Panc1 (cell line): ENCODE results near the gene MTURN. TPM values are rescaled to one million over a fixed set of nuclear protein-coding genes. Genes with fewer than 3 reads are reported as not detected.

Experiments
- ATAC-seq: fragments of 200-7000 bp; cut with Tn5 transposase; 2 replicates; pipeline ENCODE4 v1.9.1; 2020; ENCODE audit warnings: mild to moderate bottlenecking, moderate library complexity
- BruUV-seq: library from RNA; stranded (reverse); fragments of 400-500 nt; replicated peaks from 2 replicates; lab custom pipeline; 2021; lab: Mats Ljungman, UMichigan
- CTCF ChIA-PET: fragments of 300-600 bp; sonication (Branson Sonifier 250); formaldehyde crosslinking; loops from one replicate; lab custom pipeline; 2022; ENCODE audit warnings: antibody characterized with exemption; lab: Charles Lee
- POLR2A ChIA-PET: fragments of 300-600 bp; sonication (Branson Sonifier 250); formaldehyde crosslinking; loops from one replicate; lab custom pipeline; 2022; ENCODE audit warnings: antibody characterized with exemption; lab: Charles Lee
- DNase-seq: peaks from one replicate; pipeline ENCODE4 v3.0.0-alpha.2; 2010; ENCODE audit warnings: low read depth, low spot score
- H3K27ac ChIP-seq: 2 replicates; pipeline ENCODE4 v1.5.1; 2011; ENCODE audit warnings: mild to moderate bottlenecking, low read length, inconsistent platforms
- H3K27me3 ChIP-seq: fragments of 200-500 bp; sonication (Bioruptor generic); 2 replicates; pipeline ENCODE4 v1.6.0; 2014; ENCODE audit warnings: low read length, inconsistent platforms; ENCODE audit not compliant: control insufficient read depth, insufficient read depth
- H3K36me3 ChIP-seq: fragments of 200-500 bp; sonication (Bioruptor generic); 2 replicates; pipeline ENCODE4 v1.5.1; 2014; ENCODE audit warnings: inconsistent platforms, mild to moderate bottlenecking, low read length, moderate library complexity; ENCODE audit not compliant: control insufficient read depth, insufficient read depth
- H3K4me1 ChIP-seq: 2 replicates; pipeline ENCODE4 v1.5.1; 2011; ENCODE audit warnings: inconsistent platforms, mild to moderate bottlenecking, low read length, moderate library complexity; ENCODE audit not compliant: control insufficient read depth, insufficient read depth
- H3K4me3 ChIP-seq, 2 experiments: 2 replicates each; pipeline ENCODE4 v1.5.1; 2011 to 2012; ENCODE audit warnings: low read depth in 2 of 2, low read length in 2 of 2, mild to moderate bottlenecking in 2 of 2, inconsistent platforms in 1 of 2, moderate library complexity in 1 of 2
- H3K9me3 ChIP-seq: fragments of 200-500 bp; sonication (Bioruptor generic); 2 replicates; pipeline ENCODE4 v1.5.1; 2014; ENCODE audit warnings: low read depth, mild to moderate bottlenecking, inconsistent platforms, low read length, moderate library complexity; ENCODE audit not compliant: control insufficient read depth, insufficient read depth
- POLR2AphosphoS5 ChIP-seq: IDR thresholded peaks from 2 replicates; pipeline ENCODE4 v1.6.1; 2012; ENCODE audit warnings: mild to moderate bottlenecking, low read depth, low read length, moderate library complexity
- SIN3A ChIP-seq: IDR thresholded peaks from 2 replicates; pipeline ENCODE4 v1.6.1; 2012; ENCODE audit warnings: low read depth, mild to moderate bottlenecking, low read length, moderate library complexity, borderline replicate concordance; ENCODE audit not compliant: insufficient read depth
- TCF7L2 ChIP-seq: IDR thresholded peaks from 2 replicates; pipeline ENCODE4 v1.6.1; 2011; ENCODE audit warnings: mild to moderate bottlenecking, low read depth, low read length, inconsistent platforms
- in situ Hi-C: cut with HindIII; loops from 2 replicates; pipeline ENCODE4 v1.10.0; 2016; ENCODE audit warnings: low sequenced_read_pairs, low pct_unique_long_range_greater_than_20kb
- intact Hi-C: fragments of 100-400 bp; cut with micrococcal nuclease; formaldehyde crosslinking; loops from one replicate; pipeline ENCODE4 v1.10.0; 2022; ENCODE audit not compliant: unreplicated experiment
- total RNA-seq: library from RNA; stranded (reverse); gene quantifications from one replicate; pipeline ENCODE4 v1.2.1, GENCODE V29; 2021; ENCODE audit not compliant: unreplicated experiment
- TF ChIP-seq, protein P1 (sequence below): fragments of 450-650 bp; IDR thresholded peaks from 2 replicates; pipeline ENCODE4 v1.5.1; 2017; ENCODE audit warnings: mild to moderate bottlenecking
- TF ChIP-seq, protein P2 (sequence below), 2 experiments: IDR thresholded peaks; 2 replicates each; pipeline ENCODE4 v1.6.1; 2011 to 2012; ENCODE audit warnings: low read depth in 2 of 2, control low read depth in 1 of 2, low read length in 1 of 2, mild to moderate bottlenecking in 1 of 2, moderate library complexity in 1 of 2; ENCODE audit not compliant: insufficient read depth in 1 of 2

Gene MTURN
- total RNA-seq, 1 experiment from 2014 or later = 1.2 TPM

DNA sequence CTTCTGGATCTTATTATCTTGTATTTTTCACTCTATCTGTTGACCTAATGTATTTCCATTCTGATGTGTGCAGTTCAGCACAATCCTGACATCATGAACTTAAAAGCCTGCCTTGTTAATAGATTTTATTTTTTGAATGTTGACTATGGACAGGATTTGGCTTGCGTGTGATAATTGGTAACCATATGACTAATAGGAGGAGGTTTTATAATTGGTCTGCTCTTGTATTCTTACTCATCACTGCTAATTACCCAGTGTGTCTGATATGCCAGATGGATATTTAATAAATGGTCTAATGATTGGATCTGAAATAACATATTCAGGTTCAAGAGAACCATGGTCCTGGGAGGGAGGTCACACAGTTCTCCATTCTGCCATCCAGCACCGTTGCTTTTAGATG, 45.9 kb downstream of the MTURN start:
- H3K27ac ChIP-seq = no peak overlapping the region
- H3K4me3 ChIP-seq = no peak overlapping the region
- no peak for TF ChIP-seq TCF7L2
- no peak for TF ChIP-seq POLR2AphosphoS5
- TF ChIP-seq, protein P1, sequence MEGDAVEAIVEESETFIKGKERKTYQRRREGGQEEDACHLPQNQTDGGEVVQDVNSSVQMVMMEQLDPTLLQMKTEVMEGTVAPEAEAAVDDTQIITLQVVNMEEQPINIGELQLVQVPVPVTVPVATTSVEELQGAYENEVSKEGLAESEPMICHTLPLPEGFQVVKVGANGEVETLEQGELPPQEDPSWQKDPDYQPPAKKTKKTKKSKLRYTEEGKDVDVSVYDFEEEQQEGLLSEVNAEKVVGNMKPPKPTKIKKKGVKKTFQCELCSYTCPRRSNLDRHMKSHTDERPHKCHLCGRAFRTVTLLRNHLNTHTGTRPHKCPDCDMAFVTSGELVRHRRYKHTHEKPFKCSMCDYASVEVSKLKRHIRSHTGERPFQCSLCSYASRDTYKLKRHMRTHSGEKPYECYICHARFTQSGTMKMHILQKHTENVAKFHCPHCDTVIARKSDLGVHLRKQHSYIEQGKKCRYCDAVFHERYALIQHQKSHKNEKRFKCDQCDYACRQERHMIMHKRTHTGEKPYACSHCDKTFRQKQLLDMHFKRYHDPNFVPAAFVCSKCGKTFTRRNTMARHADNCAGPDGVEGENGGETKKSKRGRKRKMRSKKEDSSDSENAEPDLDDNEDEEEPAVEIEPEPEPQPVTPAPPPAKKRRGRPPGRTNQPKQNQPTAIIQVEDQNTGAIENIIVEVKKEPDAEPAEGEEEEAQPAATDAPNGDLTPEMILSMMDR = no peak
- no peak for TF ChIP-seq SIN3A
- TF ChIP-seq, protein P2, sequence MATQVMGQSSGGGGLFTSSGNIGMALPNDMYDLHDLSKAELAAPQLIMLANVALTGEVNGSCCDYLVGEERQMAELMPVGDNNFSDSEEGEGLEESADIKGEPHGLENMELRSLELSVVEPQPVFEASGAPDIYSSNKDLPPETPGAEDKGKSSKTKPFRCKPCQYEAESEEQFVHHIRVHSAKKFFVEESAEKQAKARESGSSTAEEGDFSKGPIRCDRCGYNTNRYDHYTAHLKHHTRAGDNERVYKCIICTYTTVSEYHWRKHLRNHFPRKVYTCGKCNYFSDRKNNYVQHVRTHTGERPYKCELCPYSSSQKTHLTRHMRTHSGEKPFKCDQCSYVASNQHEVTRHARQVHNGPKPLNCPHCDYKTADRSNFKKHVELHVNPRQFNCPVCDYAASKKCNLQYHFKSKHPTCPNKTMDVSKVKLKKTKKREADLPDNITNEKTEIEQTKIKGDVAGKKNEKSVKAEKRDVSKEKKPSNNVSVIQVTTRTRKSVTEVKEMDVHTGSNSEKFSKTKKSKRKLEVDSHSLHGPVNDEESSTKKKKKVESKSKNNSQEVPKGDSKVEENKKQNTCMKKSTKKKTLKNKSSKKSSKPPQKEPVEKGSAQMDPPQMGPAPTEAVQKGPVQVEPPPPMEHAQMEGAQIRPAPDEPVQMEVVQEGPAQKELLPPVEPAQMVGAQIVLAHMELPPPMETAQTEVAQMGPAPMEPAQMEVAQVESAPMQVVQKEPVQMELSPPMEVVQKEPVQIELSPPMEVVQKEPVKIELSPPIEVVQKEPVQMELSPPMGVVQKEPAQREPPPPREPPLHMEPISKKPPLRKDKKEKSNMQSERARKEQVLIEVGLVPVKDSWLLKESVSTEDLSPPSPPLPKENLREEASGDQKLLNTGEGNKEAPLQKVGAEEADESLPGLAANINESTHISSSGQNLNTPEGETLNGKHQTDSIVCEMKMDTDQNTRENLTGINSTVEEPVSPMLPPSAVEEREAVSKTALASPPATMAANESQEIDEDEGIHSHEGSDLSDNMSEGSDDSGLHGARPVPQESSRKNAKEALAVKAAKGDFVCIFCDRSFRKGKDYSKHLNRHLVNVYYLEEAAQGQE (IDR thresholded peaks at IDR 0.05; ENCODE audit: insufficient read depth in 1 of 2, low read depth in 2 of 2, low read length in 1 of 2) = no peak
- no peaks in the 10 kb centered on the region for H3K36me3 ChIP-seq
- DNase-seq (no peak), ATAC-seq (no peak)
- no TSS peak for BruUV-seq
- H3K4me1 ChIP-seq = no peaks in the 10 kb centered on the region
- ChIA-PET POLR2A (no interaction called here), CTCF (no interaction called here)
- in situ Hi-C loops = no loop called here
- intact Hi-C loops = no loop called here
- H3K27me3 ChIP-seq = no peaks in the 10 kb centered on the region
- H3K9me3 ChIP-seq = no peaks in the 10 kb centered on the region

GRCh38 chr7:30181211-30181610, 46.4 kb downstream of the MTURN start:
- H3K36me3 ChIP-seq = no peaks in the 10 kb centered on the region
- in situ Hi-C loops = no loop called here
- POLR2A ChIA-PET = interaction anchor here (0.5 kb wide), 1 partner anchor 193 kb away, joined by 3 read pairs; no protein-coding TSS in a partner anchor
- H3K4me3 ChIP-seq = no peak overlapping the region
- H3K4me1 ChIP-seq = no peaks in the 10 kb centered on the region
- no TSS peak for BruUV-seq
- intact Hi-C loops = no loop called here
- H3K9me3 ChIP-seq = no peaks in the 10 kb centered on the region
- CTCF ChIA-PET = no interaction called here
- ATAC-seq (no peak), DNase-seq (no peak)
- TF ChIP-seq, protein P2 (IDR thresholded peaks at IDR 0.05; ENCODE audit: insufficient read depth in 1 of 2, low read depth in 2 of 2, low read length in 1 of 2) = no peak
- TF ChIP-seq POLR2AphosphoS5 = no peak
- TF ChIP-seq SIN3A = no peak
- no peak for TF ChIP-seq TCF7L2
- TF ChIP-seq, protein P1 = no peak
- no peak overlapping the region for H3K27ac ChIP-seq
- H3K27me3 ChIP-seq = no peaks in the 10 kb centered on the region
